GM21717 (cell line): Measurements from ENCODE around the gene R3HDM2.
"Not testable (repeated sequence)": the region's sequence is repeated elsewhere in the genome, so short reads cannot be mapped to it uniquely, and the experiment has no call there.

Source experiments
- ATAC-seq: cut with Tn5 transposase; IDR thresholded peaks from one replicate; pipeline ENCODE4 v1.9.1; 2021; ENCODE audit warnings: mild to moderate bottlenecking, moderate library complexity; ENCODE audit not compliant: unreplicated experiment

Gene R3HDM2

DNA sequence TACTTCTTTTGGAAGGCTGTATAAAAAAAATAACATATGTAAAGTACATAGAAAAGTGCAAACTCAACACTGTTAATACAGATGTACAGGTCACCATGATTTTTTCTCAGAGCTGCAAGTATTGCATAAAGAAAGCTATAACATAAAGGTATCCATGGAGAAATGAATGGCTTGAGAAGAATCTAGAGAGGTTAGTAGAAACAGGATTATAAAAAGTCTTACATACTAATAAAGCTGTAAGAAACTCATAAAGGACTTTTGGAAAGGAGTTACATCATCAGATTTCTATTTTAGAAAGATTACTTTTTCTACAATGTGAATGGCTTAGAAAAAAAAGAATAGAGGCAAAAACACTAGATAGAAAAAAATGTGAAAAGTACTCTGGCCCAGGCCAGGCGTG lies 46.4 kb downstream of the R3HDM2 start:
- no peak for ATAC-seq

GRCh38 chr12:57381693-57382220 lies 49.1 kb downstream of the R3HDM2 start:
- no peak for ATAC-seq

GRCh38 chr12:57380300-57380699 lies 50.5 kb downstream of the R3HDM2 start:
- no peak for ATAC-seq

- ATAC-seq = no peak
Observed at GRCh38 chr12:57377103-57377840, 53.6 kb downstream of the R3HDM2 start.

DNA sequence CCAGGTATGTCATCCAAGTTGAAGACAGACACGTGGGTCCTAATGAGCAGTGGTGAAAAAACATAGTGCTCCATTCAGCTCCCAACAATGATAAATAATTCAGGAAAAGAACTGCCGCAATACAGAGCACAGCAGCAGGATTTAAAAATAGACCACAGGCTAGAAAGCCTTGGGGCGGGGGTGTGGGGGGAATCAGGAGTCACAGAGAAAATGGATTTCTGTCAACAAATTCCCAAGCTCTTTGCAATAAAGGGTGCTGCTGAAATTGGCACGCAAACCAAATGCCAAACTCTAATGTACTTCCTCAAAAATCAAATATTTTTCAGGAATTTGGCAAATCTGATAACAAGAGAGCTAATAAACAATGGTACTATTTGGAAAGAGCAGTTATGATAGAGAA lies 58.6 kb downstream of the R3HDM2 start:
- ATAC-seq = no peak

DNA sequence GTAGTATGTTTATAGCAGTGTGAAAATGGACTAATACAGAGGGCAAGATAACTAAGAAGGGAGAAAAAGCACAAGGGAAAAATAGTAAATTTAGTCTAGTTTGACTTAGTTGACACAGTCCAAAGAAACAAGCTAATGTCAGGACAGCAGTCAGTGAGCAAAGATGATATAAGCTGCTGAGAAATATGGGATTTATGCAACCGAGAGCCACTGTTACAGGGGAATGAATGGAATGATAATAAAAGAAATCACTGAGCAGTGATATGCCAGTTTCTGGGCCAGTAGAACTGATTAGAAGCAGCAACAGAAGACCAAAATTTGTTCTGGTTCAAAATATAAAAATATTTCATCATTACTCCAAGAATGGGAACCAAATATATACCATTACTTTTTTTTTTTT lies 60.1 kb downstream of the R3HDM2 start:
- no peak for ATAC-seq

GRCh38 chr12:57370072-57370471 lies 60.8 kb downstream of the R3HDM2 start:
- ATAC-seq = no peak

- ATAC-seq = no peak
Observed at GRCh38 chr12:57369202-57369601, 61.6 kb downstream of the R3HDM2 start.

GRCh38 chr12:57368349-57369095 lies 62.3 kb downstream of the R3HDM2 start:
- ATAC-seq = no peak

DNA sequence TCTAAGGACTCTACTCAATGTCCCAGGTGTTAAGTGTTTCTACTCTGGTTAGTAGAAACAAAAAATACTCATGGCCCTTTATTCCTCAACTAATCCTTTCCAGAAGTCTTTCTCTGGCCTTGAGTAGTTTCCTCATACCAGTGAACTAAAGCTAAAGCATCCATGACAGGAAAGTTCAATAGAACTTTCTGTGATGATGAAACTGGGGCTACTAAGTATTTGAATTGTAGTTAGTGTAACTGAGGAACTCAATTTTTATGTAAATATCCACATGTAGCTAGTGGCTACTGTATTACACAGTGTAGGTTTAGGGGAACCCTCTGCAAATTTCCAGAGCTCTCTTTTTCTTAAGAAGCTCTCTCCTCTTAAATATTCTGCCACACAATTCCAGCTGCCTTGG lies 63.7 kb downstream of the R3HDM2 start:
- no peak for ATAC-seq

GRCh38 chr12:57366315-57366714 lies 64.5 kb downstream of the R3HDM2 start:
- ATAC-seq = no peak

DNA sequence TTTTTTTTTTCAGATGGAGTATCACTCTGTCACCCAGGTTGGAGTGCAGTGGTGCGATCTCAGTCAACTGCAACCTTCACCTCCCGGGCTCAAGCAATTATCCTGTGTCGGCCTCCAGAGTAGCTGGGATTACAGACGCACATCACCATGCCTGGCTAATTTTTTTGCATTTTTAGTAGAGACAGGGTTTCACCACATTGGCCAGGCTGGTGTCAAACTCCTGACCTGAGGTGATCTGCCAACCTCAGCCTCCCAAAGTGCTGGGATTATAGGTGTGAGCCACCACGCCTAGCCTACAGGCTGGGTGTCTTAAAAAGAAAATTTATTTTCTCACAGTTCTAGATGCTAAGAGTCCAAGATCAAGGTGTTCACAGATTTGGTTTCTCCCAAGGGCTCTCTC lies 66.7 kb downstream of the R3HDM2 start:
- not testable (repeated sequence) for ATAC-seq

DNA sequence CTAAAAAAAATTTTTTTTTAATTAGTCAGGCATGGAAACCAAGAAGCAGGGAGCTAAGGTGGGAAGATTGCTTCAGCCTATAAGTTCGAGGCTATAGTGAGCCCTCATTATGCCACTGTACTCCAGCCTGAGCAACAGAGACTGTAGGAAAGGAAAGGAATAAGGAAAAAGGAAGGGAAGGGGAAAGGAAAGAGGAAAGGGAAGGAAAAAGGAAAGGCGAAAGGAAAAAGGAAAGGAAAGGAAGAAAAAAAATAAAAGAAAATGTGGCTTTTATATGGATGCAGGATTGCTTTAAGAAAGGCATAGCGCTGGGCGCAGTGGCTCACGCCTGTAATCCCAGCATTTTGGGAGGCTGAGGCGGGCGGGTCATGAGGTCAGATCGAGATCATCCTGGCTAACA lies 70.4 kb downstream of the R3HDM2 start:
- no peak for ATAC-seq

- no peak for ATAC-seq
Observed at GRCh38 chr12:57358646-57359045, 72.2 kb downstream of the R3HDM2 start.

DNA sequence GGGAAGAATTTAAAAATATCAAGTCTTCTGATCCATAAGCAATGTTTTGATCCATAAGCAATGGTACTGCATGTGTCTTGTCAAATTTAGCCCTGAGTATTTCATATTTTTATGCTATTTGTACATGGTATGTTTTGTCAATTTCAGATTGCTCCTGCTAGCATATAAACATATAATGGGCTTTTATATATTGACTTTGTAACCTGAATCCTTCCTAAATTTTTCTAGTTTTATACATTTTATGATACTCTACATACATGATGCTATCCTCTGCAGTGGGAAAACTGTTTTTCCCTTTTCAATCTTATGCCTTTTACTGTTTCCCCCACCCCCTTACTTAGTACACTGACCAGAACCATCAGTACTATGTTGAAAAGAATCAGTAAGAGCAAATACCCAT lies 75.1 kb downstream of the R3HDM2 start:
- no peak for ATAC-seq

GRCh38 chr12:57352166-57352565 lies 78.7 kb downstream of the R3HDM2 start:
- ATAC-seq = no peak

DNA sequence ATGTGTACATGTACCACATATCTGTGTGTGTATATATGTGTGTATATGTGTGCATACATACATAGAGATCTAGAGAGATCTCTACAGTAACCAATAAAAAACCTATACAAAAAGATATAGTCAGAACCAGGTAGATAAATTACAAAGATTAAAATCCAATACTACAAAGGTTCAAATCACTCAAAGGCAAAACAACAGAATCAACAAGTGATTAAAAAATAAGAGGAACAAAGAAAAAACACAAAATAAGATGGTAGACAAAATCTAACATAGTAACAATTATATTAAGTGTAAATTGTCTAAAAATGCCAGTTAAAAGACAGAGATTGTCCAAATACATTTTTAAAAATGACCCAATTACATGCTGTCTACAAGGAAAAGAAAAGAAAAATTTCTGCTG lies 83.6 kb downstream of the R3HDM2 start:
- ATAC-seq = no peak

DNA sequence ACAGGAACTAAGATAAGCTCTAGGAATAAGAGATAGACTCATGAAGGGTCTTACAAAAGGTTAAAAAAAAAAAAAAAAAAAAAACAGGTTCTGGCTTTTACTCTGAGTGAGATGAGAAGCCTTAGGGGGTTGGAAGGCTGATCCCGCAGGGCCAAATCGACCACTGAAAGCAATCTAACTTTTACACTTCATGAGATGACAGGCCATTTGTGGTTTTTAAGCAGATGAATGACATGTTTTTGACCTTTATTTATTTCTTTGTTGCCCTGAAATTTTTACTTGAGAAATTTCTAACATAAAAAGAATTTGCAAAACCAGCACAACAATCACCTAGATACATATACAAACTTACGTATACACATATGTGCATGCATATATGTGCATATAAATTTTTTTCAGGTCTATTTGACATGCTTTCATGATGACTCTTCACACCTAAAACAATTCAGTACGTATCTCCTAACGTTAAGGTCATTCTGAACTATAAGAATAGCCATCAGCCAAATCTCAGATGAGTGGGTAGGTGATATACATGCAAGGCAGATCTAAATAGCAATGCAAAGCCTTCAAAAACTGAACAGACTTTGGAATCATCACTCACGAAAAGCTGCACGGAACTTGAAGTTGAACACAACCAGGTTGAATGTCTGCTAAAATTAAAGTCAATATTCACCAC lies 87.0 kb downstream of the R3HDM2 start:
- no peak for ATAC-seq

DNA sequence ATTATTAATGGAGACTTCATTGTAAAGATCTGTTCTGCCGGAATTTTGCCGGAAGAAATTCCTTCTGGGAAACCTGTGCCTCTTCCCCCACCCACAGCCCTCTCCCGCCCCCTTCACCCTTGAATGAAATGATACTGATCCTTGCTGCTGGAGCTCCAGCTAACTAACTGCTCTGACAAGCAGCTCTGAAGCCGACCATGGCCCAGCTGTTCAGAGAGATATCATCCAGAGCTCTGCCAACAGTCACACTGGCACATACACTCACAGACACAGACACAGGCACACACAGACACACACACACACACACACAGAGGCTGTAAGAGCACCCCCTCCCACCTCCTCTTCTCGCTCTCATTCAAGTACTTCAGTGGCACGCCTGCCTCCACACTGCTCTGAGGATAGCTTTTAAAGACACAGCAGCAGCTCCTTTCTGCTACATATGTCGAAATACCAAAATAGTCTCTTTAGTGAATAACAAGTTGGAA lies 88.6 kb downstream of the R3HDM2 start:
- no peak for ATAC-seq

DNA sequence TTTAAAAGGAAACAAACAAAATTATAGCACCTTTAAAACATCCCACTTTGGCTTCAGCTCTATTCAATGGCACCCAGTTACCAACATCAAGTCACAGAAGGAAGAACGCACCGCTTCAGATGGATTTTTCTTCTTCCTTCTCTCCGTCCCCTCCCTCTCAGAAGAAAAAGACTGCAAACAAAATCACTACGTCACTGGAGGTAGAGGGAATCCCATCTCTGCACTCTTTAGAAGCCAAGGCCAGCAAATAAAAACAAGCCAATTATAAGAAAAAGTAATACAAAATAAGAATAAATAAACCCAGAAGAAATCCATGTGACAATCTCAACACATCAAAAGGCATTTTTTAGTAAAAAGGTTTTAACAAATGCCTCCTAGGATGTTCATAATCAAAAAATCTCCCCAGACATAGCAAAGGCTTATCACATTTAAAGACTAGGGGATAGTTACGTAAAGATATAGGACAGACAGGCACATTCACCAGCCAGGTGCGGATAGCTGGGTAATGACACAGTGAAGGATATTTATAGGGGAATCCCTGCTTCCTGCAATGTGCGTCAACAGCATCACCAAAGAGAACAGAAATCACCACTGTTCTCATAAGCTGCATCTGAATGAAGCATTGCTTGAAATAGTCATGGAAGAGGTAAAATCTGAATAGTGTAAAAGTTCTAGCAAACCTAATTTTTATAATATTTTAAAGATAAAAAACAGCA lies 89.4 kb downstream of the R3HDM2 start:
- no peak for ATAC-seq

DNA sequence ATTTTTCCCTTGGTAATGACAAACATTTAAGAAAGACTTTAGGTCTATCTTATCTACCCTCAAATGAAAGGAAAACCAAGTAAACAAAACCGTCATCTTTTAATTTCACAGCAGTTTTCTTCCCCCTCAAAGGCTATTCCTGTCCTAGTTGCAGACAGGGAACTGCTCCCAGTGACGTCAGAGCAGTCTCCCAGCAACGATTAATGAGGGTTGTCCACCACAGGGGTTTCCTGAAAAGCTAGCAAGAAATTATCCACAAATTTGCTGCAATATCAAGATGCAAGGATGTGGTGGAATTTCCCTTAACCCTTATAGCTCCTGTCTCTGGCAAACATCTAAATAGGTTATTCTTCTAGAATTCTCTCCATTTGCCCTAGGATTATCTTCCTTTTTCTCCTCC lies 90.7 kb downstream of the R3HDM2 start:
- no peak for ATAC-seq
